ENCODE results near the gene CHAF1A.

DNA sequence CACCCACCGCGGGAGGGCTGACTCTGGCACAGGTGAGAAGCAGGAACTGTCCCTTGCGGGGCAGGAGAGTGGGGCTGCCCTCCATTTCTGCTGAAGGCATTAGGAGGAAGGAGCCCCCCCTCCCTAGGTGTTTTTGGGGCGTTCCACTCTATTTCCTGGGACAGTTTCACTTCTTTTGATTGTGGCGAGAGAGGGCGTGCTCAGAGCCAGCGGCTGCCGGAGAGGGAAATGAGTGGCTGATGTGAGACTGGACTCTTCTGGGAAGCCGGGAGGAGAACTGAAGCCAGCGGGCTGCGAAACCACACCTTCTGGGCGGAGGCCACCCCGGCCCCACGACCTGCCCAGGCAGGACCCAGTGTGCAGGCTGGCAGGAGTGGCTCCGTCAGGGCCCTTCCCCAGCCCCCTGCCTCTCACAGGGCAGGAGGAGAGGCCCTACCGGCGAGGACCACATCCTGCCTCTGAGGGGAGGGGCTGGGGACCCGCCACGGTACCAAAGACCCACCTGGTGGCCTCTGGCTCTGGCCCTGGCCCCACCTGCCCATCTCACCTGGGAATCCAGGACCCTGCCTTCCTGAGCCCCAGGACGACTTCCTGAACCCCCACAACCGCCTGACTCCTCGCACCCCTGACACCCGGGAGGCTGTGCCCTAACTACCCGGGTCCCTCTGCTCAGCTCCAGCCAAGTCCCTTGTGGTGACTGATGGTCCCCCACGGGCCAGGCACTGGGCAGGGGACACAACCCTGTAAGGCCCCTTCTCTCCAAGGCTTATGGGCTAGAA, 33.1 kb upstream of the CHAF1A start:
- TF ChIP-seq, protein P1, sequence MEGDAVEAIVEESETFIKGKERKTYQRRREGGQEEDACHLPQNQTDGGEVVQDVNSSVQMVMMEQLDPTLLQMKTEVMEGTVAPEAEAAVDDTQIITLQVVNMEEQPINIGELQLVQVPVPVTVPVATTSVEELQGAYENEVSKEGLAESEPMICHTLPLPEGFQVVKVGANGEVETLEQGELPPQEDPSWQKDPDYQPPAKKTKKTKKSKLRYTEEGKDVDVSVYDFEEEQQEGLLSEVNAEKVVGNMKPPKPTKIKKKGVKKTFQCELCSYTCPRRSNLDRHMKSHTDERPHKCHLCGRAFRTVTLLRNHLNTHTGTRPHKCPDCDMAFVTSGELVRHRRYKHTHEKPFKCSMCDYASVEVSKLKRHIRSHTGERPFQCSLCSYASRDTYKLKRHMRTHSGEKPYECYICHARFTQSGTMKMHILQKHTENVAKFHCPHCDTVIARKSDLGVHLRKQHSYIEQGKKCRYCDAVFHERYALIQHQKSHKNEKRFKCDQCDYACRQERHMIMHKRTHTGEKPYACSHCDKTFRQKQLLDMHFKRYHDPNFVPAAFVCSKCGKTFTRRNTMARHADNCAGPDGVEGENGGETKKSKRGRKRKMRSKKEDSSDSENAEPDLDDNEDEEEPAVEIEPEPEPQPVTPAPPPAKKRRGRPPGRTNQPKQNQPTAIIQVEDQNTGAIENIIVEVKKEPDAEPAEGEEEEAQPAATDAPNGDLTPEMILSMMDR (IDR thresholded peaks at IDR 0.05): no peak
- no peak for TF ChIP-seq POLR2A (IDR thresholded peaks at IDR 0.05)
